ENCODE results near the gene C20orf96.
A peak's percentile ranks its signal among the peaks of the same experiment; 100 is the strongest.

The C20orf96 gene

GRCh38 chr20:327186-328026 is 36.9 kb upstream of the C20orf96 start:
- Histone ChIP-seq H3K27ac (no peak overlapping the region), H3K79me2 (ENCODE audit: insufficient read depth, low read depth) (peaks cover 5% of the 10 kb centered on the region; the same call in 1 of the 2 replicates), H3K9ac (peak overlapping the region; percentile 32; the same call in 1 of the 2 replicates), H3K36me3 (ENCODE audit: insufficient read depth) (no peaks in the 10 kb centered on the region), H3K4me2 (peak overlapping the region; percentile 50), H2AFZ (ENCODE audit: low read depth) (no peak overlapping the region), H3K4me3 (IDR thresholded peaks at IDR 0.05; ENCODE audit: insufficient read depth, low read depth, low read length) (no peak overlapping the region), H4K20me1 (ENCODE audit: insufficient read depth) (no peaks in the 10 kb centered on the region), H3K4me1 (ENCODE audit: low read depth, poor library complexity, severe bottlenecking) (peaks cover 21% of the 10 kb centered on the region), H3K27me3 (ENCODE audit: insufficient read depth, low read depth) (no peaks in the 10 kb centered on the region)
- TF ChIP-seq CTCF (conservative IDR thresholded peaks at IDR 0.05; ENCODE audit: low read depth, low read length), result no peak

GRCh38 chr20:326645-327185 is 36.2 kb upstream of the C20orf96 start:
- Histone ChIP-seq H3K27me3 (ENCODE audit: insufficient read depth, low read depth) (no peaks in the 10 kb centered on the region), H3K27ac (peak overlapping the region; percentile 78), H3K4me3 (IDR thresholded peaks at IDR 0.05; ENCODE audit: insufficient read depth, low read depth, low read length) (no peak overlapping the region), H3K79me2 (ENCODE audit: insufficient read depth, low read depth) (peaks cover 5% of the 10 kb centered on the region; the same call in 1 of the 2 replicates), H3K4me1 (ENCODE audit: low read depth, poor library complexity, severe bottlenecking) (peaks cover 21% of the 10 kb centered on the region), H3K36me3 (ENCODE audit: insufficient read depth) (no peaks in the 10 kb centered on the region), H3K9ac (peak overlapping the region; percentile 81), H4K20me1 (ENCODE audit: insufficient read depth) (no peaks in the 10 kb centered on the region), H2AFZ (ENCODE audit: low read depth) (peak overlapping the region; percentile 41; the same call in 1 of the 2 replicates), H3K4me2 (peak overlapping the region; percentile 50; the same call in 1 of the 2 replicates)
- TF ChIP-seq CTCF (conservative IDR thresholded peaks at IDR 0.05; ENCODE audit: low read depth, low read length), result no peak

GRCh38 chr20:325889-326644 is 35.5 kb upstream of the C20orf96 start:
- H3K27ac ChIP-seq, result peak overlapping the region; percentile 78
- TF ChIP-seq CTCF (conservative IDR thresholded peaks at IDR 0.05; ENCODE audit: low read depth, low read length), result no peak
- peak overlapping the region; percentile 81 for H3K9ac ChIP-seq
- H3K4me2 ChIP-seq, result peak overlapping the region; percentile 36; the same call in 1 of the 2 replicates
- H2AFZ ChIP-seq (ENCODE audit: low read depth), result peak overlapping the region; percentile 41; the same call in 1 of the 2 replicates
- H3K36me3 ChIP-seq (ENCODE audit: insufficient read depth), result no peaks in the 10 kb centered on the region
- no peaks in the 10 kb centered on the region for H3K27me3 ChIP-seq (ENCODE audit: insufficient read depth, low read depth)
- no peaks in the 10 kb centered on the region for H4K20me1 ChIP-seq (ENCODE audit: insufficient read depth)
- peaks cover 21% of the 10 kb centered on the region for H3K4me1 ChIP-seq (ENCODE audit: low read depth, poor library complexity, severe bottlenecking)
- H3K79me2 ChIP-seq (ENCODE audit: insufficient read depth, low read depth), result peaks cover 5% of the 10 kb centered on the region; the same call in 1 of the 2 replicates
- H3K4me3 ChIP-seq (IDR thresholded peaks at IDR 0.05; ENCODE audit: insufficient read depth, low read depth, low read length), result no peak overlapping the region

GRCh38 chr20:325045-325888 is 34.7 kb upstream of the C20orf96 start, which contains the start of gene SOX12:
TSS of gene SOX12 (plus strand) at chr20:325552. CDS start at chr20:325925, 373 bp downstream.
- Histone ChIP-seq H4K20me1 (ENCODE audit: insufficient read depth) (no peaks in the 10 kb centered on the region), H3K27me3 (ENCODE audit: insufficient read depth, low read depth) (no peaks in the 10 kb centered on the region), H2AFZ (ENCODE audit: low read depth) (peak within 1 kb of the TSS; percentile 81), H3K27ac (peak within 1 kb of the TSS; percentile 78), H3K4me3 (IDR thresholded peaks at IDR 0.05; ENCODE audit: insufficient read depth, low read depth, low read length) (no peak within 1 kb of the TSS), H3K36me3 (ENCODE audit: insufficient read depth) (no peaks in the 10 kb centered on the region), H3K4me2 (peak within 1 kb of the TSS; percentile 90), H3K9ac (peak within 1 kb of the TSS; percentile 81), H3K79me2 (ENCODE audit: insufficient read depth, low read depth) (peaks cover 5% of the 10 kb centered on the region; the same call in 1 of the 2 replicates), H3K4me1 (ENCODE audit: low read depth, poor library complexity, severe bottlenecking) (peaks cover 19% of the 10 kb centered on the region)
- no peak for TF ChIP-seq CTCF (conservative IDR thresholded peaks at IDR 0.05; ENCODE audit: low read depth, low read length)
